Measurements from ENCODE around the gene GSTK1. TPM values are rescaled to one million over a fixed set of nuclear protein-coding genes. Genes with fewer than 3 reads are reported as not detected.

Gene GSTK1
- total and polyA plus RNA-seq, 9 of the 15 experiments (the other 6 are each of a cell fraction or from before 2014, with no cell fraction given), result 155 to 441 (median 233) TPM

DNA sequence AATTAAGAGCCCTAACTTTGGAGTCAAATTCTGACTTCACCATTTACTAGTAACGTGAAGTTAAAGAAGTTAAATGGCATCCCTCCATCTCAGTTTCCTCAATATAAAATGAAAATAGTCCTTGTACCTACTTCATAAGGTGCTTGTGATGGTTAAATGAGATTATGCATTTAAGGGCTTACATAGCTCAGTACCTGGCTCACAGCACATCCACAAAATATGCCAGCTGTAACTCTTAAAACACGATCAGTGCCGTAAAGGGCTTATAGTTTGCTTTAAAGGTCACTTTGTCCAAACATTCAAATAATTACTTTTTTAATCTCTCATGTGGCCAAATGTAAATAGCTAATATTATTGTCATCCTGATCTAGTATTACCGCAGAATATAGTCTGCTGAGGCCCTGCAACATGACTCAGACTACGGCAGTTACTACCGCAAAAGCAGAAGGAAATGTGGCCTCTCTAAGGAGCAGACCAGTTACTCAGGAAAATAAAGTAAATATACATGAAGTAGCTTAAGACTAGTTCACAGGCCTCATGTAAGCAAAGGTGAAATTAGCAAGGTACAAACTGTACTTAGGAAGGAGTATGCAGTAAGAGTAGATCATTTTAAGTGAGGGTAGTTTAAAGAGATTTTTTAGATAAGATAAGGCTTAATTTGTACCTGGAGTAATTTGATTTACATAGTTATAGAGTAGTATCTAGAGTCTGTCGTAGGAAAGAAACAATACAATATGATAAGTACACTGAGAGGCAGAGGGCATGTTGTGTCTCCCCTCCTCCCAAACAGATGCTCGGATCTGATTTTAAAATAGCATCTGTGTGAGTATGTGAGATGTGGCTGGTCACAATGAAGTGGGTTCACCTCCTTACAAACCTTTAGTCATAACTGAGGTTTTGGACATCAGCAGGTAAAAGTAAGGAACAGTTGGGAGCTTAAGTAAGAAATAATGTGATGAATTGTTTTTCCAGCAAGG lies 38.0 kb downstream of the GSTK1 start:
- H2AFZ ChIP-seq (ENCODE audit: low read depth, low read length), result no peak overlapping the region
- 0 out of 3 replicates have a peak, but pooled peaks cover 10% of the 10 kb centered on the region for H3K79me2 ChIP-seq (ENCODE audit: control insufficient read depth, insufficient read depth, low read length)
- WGBS (ENCODE audit: insufficient coverage, low coverage, missing lambda C conversion rate), result 93% methylated on average over 8 of the region's 8 CpGs
- H3K27me3 ChIP-seq (ENCODE audit: control insufficient read depth in 2 of 2, insufficient read depth in 2 of 2, low read length in 2 of 2), result no peaks in the 10 kb centered on the region
- H3K36me3 ChIP-seq (ENCODE audit: control insufficient read depth, insufficient read depth, low read length), result peaks cover 95% of the 10 kb centered on the region
- BruUV-seq (replicated peaks), result no TSS peak
- no peak overlapping the region for H3K27ac ChIP-seq (ENCODE audit: extremely low read depth, low read depth, low read length)
- FAIRE-seq (no peak), DNase-seq (ENCODE audit: extremely low read depth in 1 of 4, low spot score in 3 of 4) (no peak), ATAC-seq (no peak)
- CTCF ChIA-PET (ENCODE audit: low intra/inter-chr PET ratio), result interaction anchor here (1.2 kb wide), 1 partner anchor 60 kb away, joined by 4 read pairs; no protein-coding TSS in a partner anchor
- in situ Hi-C loops (cut with MboI) (loop anchor here (10.0 kb wide), 2 partner anchors 56 to 286 kb away; no protein-coding TSS in a partner anchor), intact Hi-C loops (cut with micrococcal nuclease) (no loop called here)
- H3K9ac ChIP-seq (ENCODE audit: insufficient read depth in 1 of 2, low read depth in 2 of 2, low read length in 2 of 2), result no peak overlapping the region
- no peaks in the 10 kb centered on the region for H3K9me1 ChIP-seq (ENCODE audit: control insufficient read depth, insufficient read depth, low read length)
- TF ChIP-seq PRPF4 (IDR thresholded peaks at IDR 0.05; ENCODE audit: insufficient read depth, low read depth, low read length, poor library complexity, severe bottlenecking) (no peak), SUPT5H (IDR thresholded peaks at IDR 0.05) (0 out of 2 replicates have a peak, but pooled peaks have one; percentile 32), CREBBP (IDR thresholded peaks at IDR 0.05; ENCODE audit: low read depth, low read length) (peak; percentile 51), CC2D1A (IDR thresholded peaks at IDR 0.05) (no peak)
- TF ChIP-seq, protein P1, sequence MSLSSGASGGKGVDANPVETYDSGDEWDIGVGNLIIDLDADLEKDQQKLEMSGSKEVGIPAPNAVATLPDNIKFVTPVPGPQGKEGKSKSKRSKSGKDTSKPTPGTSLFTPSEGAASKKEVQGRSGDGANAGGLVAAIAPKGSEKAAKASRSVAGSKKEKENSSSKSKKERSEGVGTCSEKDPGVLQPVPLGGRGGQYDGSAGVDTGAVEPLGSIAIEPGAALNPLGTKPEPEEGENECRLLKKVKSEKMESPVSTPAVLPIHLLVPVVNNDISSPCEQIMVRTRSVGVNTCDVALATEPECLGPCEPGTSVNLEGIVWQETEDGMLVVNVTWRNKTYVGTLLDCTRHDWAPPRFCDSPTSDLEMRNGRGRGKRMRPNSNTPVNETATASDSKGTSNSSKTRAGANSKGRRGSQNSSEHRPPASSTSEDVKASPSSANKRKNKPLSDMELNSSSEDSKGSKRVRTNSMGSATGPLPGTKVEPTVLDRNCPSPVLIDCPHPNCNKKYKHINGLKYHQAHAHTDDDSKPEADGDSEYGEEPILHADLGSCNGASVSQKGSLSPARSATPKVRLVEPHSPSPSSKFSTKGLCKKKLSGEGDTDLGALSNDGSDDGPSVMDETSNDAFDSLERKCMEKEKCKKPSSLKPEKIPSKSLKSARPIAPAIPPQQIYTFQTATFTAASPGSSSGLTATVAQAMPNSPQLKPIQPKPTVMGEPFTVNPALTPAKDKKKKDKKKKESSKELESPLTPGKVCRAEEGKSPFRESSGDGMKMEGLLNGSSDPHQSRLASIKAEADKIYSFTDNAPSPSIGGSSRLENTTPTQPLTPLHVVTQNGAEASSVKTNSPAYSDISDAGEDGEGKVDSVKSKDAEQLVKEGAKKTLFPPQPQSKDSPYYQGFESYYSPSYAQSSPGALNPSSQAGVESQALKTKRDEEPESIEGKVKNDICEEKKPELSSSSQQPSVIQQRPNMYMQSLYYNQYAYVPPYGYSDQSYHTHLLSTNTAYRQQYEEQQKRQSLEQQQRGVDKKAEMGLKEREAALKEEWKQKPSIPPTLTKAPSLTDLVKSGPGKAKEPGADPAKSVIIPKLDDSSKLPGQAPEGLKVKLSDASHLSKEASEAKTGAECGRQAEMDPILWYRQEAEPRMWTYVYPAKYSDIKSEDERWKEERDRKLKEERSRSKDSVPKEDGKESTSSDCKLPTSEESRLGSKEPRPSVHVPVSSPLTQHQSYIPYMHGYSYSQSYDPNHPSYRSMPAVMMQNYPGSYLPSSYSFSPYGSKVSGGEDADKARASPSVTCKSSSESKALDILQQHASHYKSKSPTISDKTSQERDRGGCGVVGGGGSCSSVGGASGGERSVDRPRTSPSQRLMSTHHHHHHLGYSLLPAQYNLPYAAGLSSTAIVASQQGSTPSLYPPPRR (CRISPR knock-in tag; IDR thresholded peaks at IDR 0.05; ENCODE audit: borderline replicate concordance), result no peak
- TF ChIP-seq, protein P2, sequence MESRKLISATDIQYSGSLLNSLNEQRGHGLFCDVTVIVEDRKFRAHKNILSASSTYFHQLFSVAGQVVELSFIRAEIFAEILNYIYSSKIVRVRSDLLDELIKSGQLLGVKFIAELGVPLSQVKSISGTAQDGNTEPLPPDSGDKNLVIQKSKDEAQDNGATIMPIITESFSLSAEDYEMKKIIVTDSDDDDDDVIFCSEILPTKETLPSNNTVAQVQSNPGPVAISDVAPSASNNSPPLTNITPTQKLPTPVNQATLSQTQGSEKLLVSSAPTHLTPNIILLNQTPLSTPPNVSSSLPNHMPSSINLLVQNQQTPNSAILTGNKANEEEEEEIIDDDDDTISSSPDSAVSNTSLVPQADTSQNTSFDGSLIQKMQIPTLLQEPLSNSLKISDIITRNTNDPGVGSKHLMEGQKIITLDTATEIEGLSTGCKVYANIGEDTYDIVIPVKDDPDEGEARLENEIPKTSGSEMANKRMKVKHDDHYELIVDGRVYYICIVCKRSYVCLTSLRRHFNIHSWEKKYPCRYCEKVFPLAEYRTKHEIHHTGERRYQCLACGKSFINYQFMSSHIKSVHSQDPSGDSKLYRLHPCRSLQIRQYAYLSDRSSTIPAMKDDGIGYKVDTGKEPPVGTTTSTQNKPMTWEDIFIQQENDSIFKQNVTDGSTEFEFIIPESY (CRISPR knock-in tag; IDR thresholded peaks at IDR 0.05), result peak; percentile 1; the same call in 1 of the 2 replicates
- POLR2A ChIA-PET, result interaction anchor here (0.8 to 1.3 kb wide), 4 partner anchors 8 to 154 kb away, joined by 3 to 4 read pairs (median 3); no protein-coding TSS in a partner anchor
- no peak overlapping the region for H3K4me3 ChIP-seq
- no peaks in the 10 kb centered on the region for H3K9me3 ChIP-seq (replicated peaks; ENCODE audit: control insufficient read depth, insufficient read depth, low read depth, low read length)
- H3K4me1 ChIP-seq (replicated peaks in 1 of 2; ENCODE audit: control insufficient read depth in 2 of 2, insufficient read depth in 2 of 2, low read length in 2 of 2), result peaks cover 0 to 7% of the 10 kb centered on the region in 2 experiments; a peak in 2 of 5 replicates
- H4K20me1 ChIP-seq (replicated peaks; ENCODE audit: control insufficient read depth, insufficient read depth, low read length), result peaks cover 12% of the 10 kb centered on the region; the same call in 1 of the 2 replicates
- H3K4me2 ChIP-seq (ENCODE audit: insufficient read depth, low read length), result no peak overlapping the region

Measured in K562 (cell line).